WERI-Rb-1 (cell line): ENCODE data around the gene CDC42EP5.

Experiments used
- DNase-seq: peaks from one replicate; pipeline ENCODE4 v3.0.0-alpha.2; 2020
- H3K27ac ChIP-seq: fragments of 250-450 bp; sonication (Bioruptor Pico); 2 replicates; pipeline ENCODE4 v1.5.1; 2020; ENCODE audit warnings: mild to moderate bottlenecking, moderate library complexity
- H3K27me3 ChIP-seq: fragments of 250-450 bp; sonication (Bioruptor Pico); 2 replicates; pipeline ENCODE4 v1.5.1; 2021; ENCODE audit warnings: mild to moderate bottlenecking, low read depth, moderate library complexity; ENCODE audit not compliant: insufficient read depth, severe bottlenecking
- H3K36me3 ChIP-seq: fragments of 250-450 bp; sonication (Bioruptor Pico); 2 replicates; pipeline ENCODE4 v1.5.1; 2020; ENCODE audit warnings: mild to moderate bottlenecking, moderate library complexity
- H3K4me3 ChIP-seq: 2 replicates; pipeline ENCODE4 v1.5.1; 2011; ENCODE audit warnings: low read depth, mild to moderate bottlenecking, control low read depth, low read length
- H3K9me3 ChIP-seq: fragments of 250-450 bp; sonication (Bioruptor Pico); 2 replicates; pipeline ENCODE4 v1.5.1; 2021; ENCODE audit warnings: mild to moderate bottlenecking, moderate library complexity; ENCODE audit not compliant: severe bottlenecking
- CTCF ChIP-seq: IDR thresholded peaks from 2 replicates; pipeline ENCODE4 v1.5.1; 2011; ENCODE audit warnings: low read depth, mild to moderate bottlenecking, control low read depth, inconsistent platforms, low read length

Gene CDC42EP5

DNA sequence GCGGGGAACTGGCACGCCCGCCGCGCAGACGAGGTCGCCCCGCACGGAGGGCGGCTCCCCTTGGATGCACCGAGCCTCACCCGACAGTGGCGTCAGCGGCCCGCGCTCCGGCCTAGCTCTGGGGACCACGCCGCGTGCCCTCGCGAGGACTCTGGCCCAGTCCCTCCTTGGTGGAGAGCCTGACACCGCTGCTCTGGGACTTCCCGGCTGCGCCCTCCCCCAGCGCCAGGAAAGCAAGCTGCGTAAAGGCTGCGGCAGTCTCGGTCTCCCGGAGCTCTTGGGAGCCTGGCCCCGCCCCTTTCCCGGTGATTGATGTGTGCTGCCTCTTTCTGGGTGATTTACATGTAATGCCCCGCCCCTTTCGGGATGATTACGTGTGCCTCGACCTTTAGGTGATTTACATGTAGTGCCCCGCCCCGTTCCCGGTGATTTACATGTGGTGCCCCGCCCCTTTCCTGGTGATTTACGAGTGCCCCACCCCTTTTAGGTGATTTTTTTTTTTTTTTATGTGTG lies 9.5 kb downstream of the CDC42EP5 start, which contains the start of gene LENG9:
Gene LENG9, minus strand, starts transcription at position 248 of the 513 bp plus-strand sequence. CDS start 252 bp downstream, outside the sequence.
- Histone ChIP-seq H3K27ac (peak within 1 kb of the TSS; percentile 90), H3K36me3 (peaks cover 31% of the 10 kb centered on the region), H3K9me3 (no peaks in the 10 kb centered on the region), H3K4me3 (peak within 1 kb of the TSS; percentile 76), H3K27me3 (peaks cover 4% of the 10 kb centered on the region)
- peak; percentile 97 for DNase-seq
- no peak for TF ChIP-seq CTCF

DNA sequence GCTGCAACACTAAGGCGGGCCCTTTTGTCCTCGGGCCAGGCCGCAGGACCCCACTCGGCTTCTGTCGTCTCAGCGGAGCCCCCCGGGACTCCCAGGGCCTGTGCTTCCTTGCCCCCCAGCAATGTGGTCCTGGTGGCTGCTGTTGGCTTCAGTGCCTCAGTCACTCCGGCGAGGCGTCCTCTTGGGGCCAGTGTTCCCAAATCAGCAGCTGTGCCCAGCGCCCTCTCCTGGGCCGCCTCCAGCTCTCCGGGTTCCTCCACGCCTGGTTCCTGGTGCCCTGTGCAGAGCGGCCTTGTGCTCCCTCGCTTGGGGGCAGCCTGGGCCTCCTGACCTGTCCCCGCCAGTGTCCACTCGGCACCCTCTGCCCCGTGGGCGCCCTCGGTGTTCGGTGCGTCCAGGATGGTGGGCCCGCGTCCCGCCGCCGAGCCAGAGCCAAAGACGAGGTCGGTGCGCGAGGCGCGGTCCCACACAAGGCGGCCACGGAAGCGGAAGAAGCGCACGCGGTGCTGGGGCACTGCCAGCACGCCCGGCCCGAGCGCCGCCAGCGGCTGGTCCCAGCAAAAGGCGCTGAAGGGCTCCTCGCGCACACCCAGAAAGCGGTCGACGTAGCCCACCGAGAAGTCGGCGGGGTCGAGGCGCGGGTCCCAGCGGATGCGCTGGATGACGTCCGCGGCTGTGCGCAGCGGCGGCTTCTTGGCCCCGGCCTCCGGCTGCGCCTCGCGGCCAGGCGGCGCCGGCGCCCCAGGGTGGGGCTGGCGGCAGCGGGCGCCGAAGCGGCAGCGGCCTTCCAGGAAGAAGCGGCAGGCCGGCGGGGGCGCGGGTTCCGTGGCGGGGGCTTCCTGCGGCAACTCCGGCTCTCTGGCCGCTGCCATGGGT lies 10.2 kb downstream of the CDC42EP5 start:
- peak; percentile 63 for DNase-seq
- peak overlapping the region; percentile 90 for H3K27ac ChIP-seq
- H3K4me3 ChIP-seq: peak overlapping the region; percentile 76
- H3K9me3 ChIP-seq: no peaks in the 10 kb centered on the region
- peak; percentile 44 for TF ChIP-seq CTCF
- H3K27me3 ChIP-seq: no peaks in the 10 kb centered on the region
- H3K36me3 ChIP-seq: peaks cover 38% of the 10 kb centered on the region

GRCh38 chr19:54462047-54462654 lies 10.9 kb downstream of the CDC42EP5 start:
- no peak overlapping the region for H3K4me3 ChIP-seq
- peaks cover 46% of the 10 kb centered on the region for H3K36me3 ChIP-seq
- no peaks in the 10 kb centered on the region for H3K27me3 ChIP-seq
- peak overlapping the region; percentile 90 for H3K27ac ChIP-seq
- no peak for TF ChIP-seq CTCF
- H3K9me3 ChIP-seq: no peaks in the 10 kb centered on the region
- DNase-seq: no peak

- H3K27ac ChIP-seq: no peak overlapping the region
- H3K27me3 ChIP-seq: no peaks in the 10 kb centered on the region
- H3K36me3 ChIP-seq: peaks cover 51% of the 10 kb centered on the region
- H3K9me3 ChIP-seq: no peaks in the 10 kb centered on the region
- no peak for DNase-seq
- no peak for TF ChIP-seq CTCF
- no peak overlapping the region for H3K4me3 ChIP-seq
Measured at GRCh38 chr19:54461613-54462012, 11.5 kb downstream of the CDC42EP5 start.

DNA sequence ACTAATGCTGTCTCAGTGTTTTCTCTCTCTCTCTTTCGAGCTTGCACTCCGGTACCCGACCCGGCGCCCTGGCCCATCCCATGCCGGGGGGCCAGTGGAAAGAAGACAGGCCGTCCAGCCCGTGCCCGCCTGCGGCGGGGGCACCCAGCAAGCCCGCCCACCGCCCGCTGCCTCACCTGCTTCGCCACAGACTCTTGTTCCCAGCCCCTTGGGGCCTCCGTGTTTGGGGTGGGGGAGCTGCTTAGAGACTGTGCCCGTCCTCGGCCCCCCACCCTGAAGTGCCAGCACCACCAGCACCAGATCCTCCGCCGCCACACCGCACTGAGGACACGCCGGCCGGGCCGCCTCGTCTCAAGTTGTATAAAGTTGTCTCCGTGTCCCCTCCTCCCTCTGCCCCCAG lies 11.9 kb downstream of the CDC42EP5 start:
- no peak for DNase-seq
- Histone ChIP-seq H3K36me3 (peaks cover 55% of the 10 kb centered on the region), H3K27me3 (no peaks in the 10 kb centered on the region), H3K27ac (no peak overlapping the region), H3K4me3 (no peak overlapping the region), H3K9me3 (no peaks in the 10 kb centered on the region)
- no peak for TF ChIP-seq CTCF
